ENCODE results near the gene ANKRD18B. TPM values are rescaled to one million over a fixed set of nuclear protein-coding genes. Genes with fewer than 3 reads are reported as not detected.
"Not testable (repeated sequence)": the region's sequence is repeated elsewhere in the genome, so short reads cannot be mapped to it uniquely, and the experiment has no call there.

The ANKRD18B gene
- total RNA-seq, 1 donor, result not detected

GRCh38 chr9:33567776-33568175 lies 43.7 kb downstream of the ANKRD18B start:
- not testable (repeated sequence) for H3K79me2 ChIP-seq (ENCODE audit: insufficient read depth, low read length); H4K20me1 ChIP-seq (ENCODE audit: insufficient read depth, low read length); DNase-seq (ENCODE audit: insufficient read length, low spot score, missing footprints); H3K27me3 ChIP-seq (ENCODE audit: insufficient read depth, low read length); H3K4me2 ChIP-seq (ENCODE audit: insufficient read depth, low read length); H3K27ac ChIP-seq (ENCODE audit: low read depth, low read length); H2AFZ ChIP-seq (ENCODE audit: low read length); H3K4me1 ChIP-seq (ENCODE audit: insufficient read depth, low read length); H3K36me3 ChIP-seq (ENCODE audit: insufficient read depth, low read length); H3K9me3 ChIP-seq (ENCODE audit: low read depth, low read length); H3K4me3 ChIP-seq (ENCODE audit: insufficient read depth, low read length)

GRCh38 chr9:33577786-33578185 lies 53.7 kb downstream of the ANKRD18B start:
- H2AFZ ChIP-seq (ENCODE audit: low read length); H3K9me3 ChIP-seq (ENCODE audit: low read depth, low read length); H3K27ac ChIP-seq (ENCODE audit: low read depth, low read length); H3K79me2 ChIP-seq (ENCODE audit: insufficient read depth, low read length); H3K36me3 ChIP-seq (ENCODE audit: insufficient read depth, low read length); H4K20me1 ChIP-seq (ENCODE audit: insufficient read depth, low read length); H3K27me3 ChIP-seq (ENCODE audit: insufficient read depth, low read length); H3K4me1 ChIP-seq (ENCODE audit: insufficient read depth, low read length); H3K4me2 ChIP-seq (ENCODE audit: insufficient read depth, low read length); DNase-seq (ENCODE audit: insufficient read length, low spot score, missing footprints); H3K4me3 ChIP-seq (ENCODE audit: insufficient read depth, low read length): not testable (repeated sequence)

GRCh38 chr9:33579996-33580395 lies 55.9 kb downstream of the ANKRD18B start:
- not testable (repeated sequence) for H3K79me2 ChIP-seq (ENCODE audit: insufficient read depth, low read length); H3K9me3 ChIP-seq (ENCODE audit: low read depth, low read length); H3K36me3 ChIP-seq (ENCODE audit: insufficient read depth, low read length); H2AFZ ChIP-seq (ENCODE audit: low read length); H3K4me3 ChIP-seq (ENCODE audit: insufficient read depth, low read length); H3K27me3 ChIP-seq (ENCODE audit: insufficient read depth, low read length); DNase-seq (ENCODE audit: insufficient read length, low spot score, missing footprints); H3K4me1 ChIP-seq (ENCODE audit: insufficient read depth, low read length); H4K20me1 ChIP-seq (ENCODE audit: insufficient read depth, low read length); H3K27ac ChIP-seq (ENCODE audit: low read depth, low read length); H3K4me2 ChIP-seq (ENCODE audit: insufficient read depth, low read length)

GRCh38 chr9:33582686-33583085 lies 58.6 kb downstream of the ANKRD18B start:
- not testable (repeated sequence) for H3K4me2 ChIP-seq (ENCODE audit: insufficient read depth, low read length); H2AFZ ChIP-seq (ENCODE audit: low read length); H3K9me3 ChIP-seq (ENCODE audit: low read depth, low read length); H3K27me3 ChIP-seq (ENCODE audit: insufficient read depth, low read length); H3K4me3 ChIP-seq (ENCODE audit: insufficient read depth, low read length); DNase-seq (ENCODE audit: insufficient read length, low spot score, missing footprints); H3K79me2 ChIP-seq (ENCODE audit: insufficient read depth, low read length); H3K4me1 ChIP-seq (ENCODE audit: insufficient read depth, low read length); H3K36me3 ChIP-seq (ENCODE audit: insufficient read depth, low read length); H4K20me1 ChIP-seq (ENCODE audit: insufficient read depth, low read length); H3K27ac ChIP-seq (ENCODE audit: low read depth, low read length)

- H3K27me3 ChIP-seq (ENCODE audit: insufficient read depth, low read length); H3K4me1 ChIP-seq (ENCODE audit: insufficient read depth, low read length); H3K4me3 ChIP-seq (ENCODE audit: insufficient read depth, low read length); H3K36me3 ChIP-seq (ENCODE audit: insufficient read depth, low read length); H3K27ac ChIP-seq (ENCODE audit: low read depth, low read length); H4K20me1 ChIP-seq (ENCODE audit: insufficient read depth, low read length); DNase-seq (ENCODE audit: insufficient read length, low spot score, missing footprints); H3K4me2 ChIP-seq (ENCODE audit: insufficient read depth, low read length); H3K79me2 ChIP-seq (ENCODE audit: insufficient read depth, low read length); H3K9me3 ChIP-seq (ENCODE audit: low read depth, low read length); H2AFZ ChIP-seq (ENCODE audit: low read length): not testable (repeated sequence)
Observed at GRCh38 chr9:33586128-33586527, 62.1 kb downstream of the ANKRD18B start.

- not testable (repeated sequence) for H3K79me2 ChIP-seq (ENCODE audit: insufficient read depth, low read length)
Observed at GRCh38 chr9:33587799-33588198, 63.7 kb downstream of the ANKRD18B start.

GRCh38 chr9:33588876-33589275 lies 64.8 kb downstream of the ANKRD18B start:
- H3K79me2 ChIP-seq (ENCODE audit: insufficient read depth, low read length); H4K20me1 ChIP-seq (ENCODE audit: insufficient read depth, low read length); H2AFZ ChIP-seq (ENCODE audit: low read length); H3K4me1 ChIP-seq (ENCODE audit: insufficient read depth, low read length); H3K9me3 ChIP-seq (ENCODE audit: low read depth, low read length); H3K27me3 ChIP-seq (ENCODE audit: insufficient read depth, low read length); H3K4me3 ChIP-seq (ENCODE audit: insufficient read depth, low read length); H3K4me2 ChIP-seq (ENCODE audit: insufficient read depth, low read length); DNase-seq (ENCODE audit: insufficient read length, low spot score, missing footprints); H3K36me3 ChIP-seq (ENCODE audit: insufficient read depth, low read length); H3K27ac ChIP-seq (ENCODE audit: low read depth, low read length): not testable (repeated sequence)

More at GRCh38 chr9:33587799-33588198, 63.7 kb downstream of the ANKRD18B start:
- H3K27ac ChIP-seq (ENCODE audit: low read depth, low read length); H3K9me3 ChIP-seq (ENCODE audit: low read depth, low read length); DNase-seq (ENCODE audit: insufficient read length, low spot score, missing footprints); H2AFZ ChIP-seq (ENCODE audit: low read length); H3K4me1 ChIP-seq (ENCODE audit: insufficient read depth, low read length); H3K27me3 ChIP-seq (ENCODE audit: insufficient read depth, low read length); H4K20me1 ChIP-seq (ENCODE audit: insufficient read depth, low read length); H3K4me3 ChIP-seq (ENCODE audit: insufficient read depth, low read length); H3K36me3 ChIP-seq (ENCODE audit: insufficient read depth, low read length); H3K4me2 ChIP-seq (ENCODE audit: insufficient read depth, low read length): not testable (repeated sequence)

GRCh38 chr9:33590857-33591256 lies 66.8 kb downstream of the ANKRD18B start:
- not testable (repeated sequence) for H3K4me3 ChIP-seq (ENCODE audit: insufficient read depth, low read length); H4K20me1 ChIP-seq (ENCODE audit: insufficient read depth, low read length); H3K27me3 ChIP-seq (ENCODE audit: insufficient read depth, low read length); H3K9me3 ChIP-seq (ENCODE audit: low read depth, low read length); DNase-seq (ENCODE audit: insufficient read length, low spot score, missing footprints); H3K4me2 ChIP-seq (ENCODE audit: insufficient read depth, low read length); H3K36me3 ChIP-seq (ENCODE audit: insufficient read depth, low read length); H3K27ac ChIP-seq (ENCODE audit: low read depth, low read length); H2AFZ ChIP-seq (ENCODE audit: low read length); H3K79me2 ChIP-seq (ENCODE audit: insufficient read depth, low read length); H3K4me1 ChIP-seq (ENCODE audit: insufficient read depth, low read length)

- H3K4me2 ChIP-seq (ENCODE audit: insufficient read depth, low read length); H3K36me3 ChIP-seq (ENCODE audit: insufficient read depth, low read length); H2AFZ ChIP-seq (ENCODE audit: low read length); H3K27me3 ChIP-seq (ENCODE audit: insufficient read depth, low read length); H3K27ac ChIP-seq (ENCODE audit: low read depth, low read length); H4K20me1 ChIP-seq (ENCODE audit: insufficient read depth, low read length); H3K9me3 ChIP-seq (ENCODE audit: low read depth, low read length); H3K79me2 ChIP-seq (ENCODE audit: insufficient read depth, low read length); H3K4me1 ChIP-seq (ENCODE audit: insufficient read depth, low read length); H3K4me3 ChIP-seq (ENCODE audit: insufficient read depth, low read length); DNase-seq (ENCODE audit: insufficient read length, low spot score, missing footprints): not testable (repeated sequence)
Observed at GRCh38 chr9:33596974-33597373, 72.9 kb downstream of the ANKRD18B start.

All from osteoblast (primary cell).